ENCODE results near the gene TPP2.

Gene TPP2

GRCh38 chr13:102654756-102655155 lies 58.0 kb downstream of the TPP2 start:
- Histone ChIP-seq H3K36me3 (ENCODE audit: insufficient read depth, low read length) (peaks cover 22% of the 10 kb centered on the region), H3K9ac (ENCODE audit: low read depth, low read length) (no peak overlapping the region), H3K9me3 (ENCODE audit: control insufficient read depth, insufficient read depth, low read length) (no peaks in the 10 kb centered on the region), H3K4me1 (ENCODE audit: insufficient read depth, low read length) (no peaks in the 10 kb centered on the region)

GRCh38 chr13:102657630-102658029 lies 60.8 kb downstream of the TPP2 start:
- Histone ChIP-seq H3K9ac (ENCODE audit: low read depth, low read length) (no peak overlapping the region), H3K9me3 (ENCODE audit: control insufficient read depth, insufficient read depth, low read length) (no peaks in the 10 kb centered on the region), H3K36me3 (ENCODE audit: insufficient read depth, low read length) (peaks cover 30% of the 10 kb centered on the region), H3K4me1 (ENCODE audit: insufficient read depth, low read length) (no peaks in the 10 kb centered on the region)

GRCh38 chr13:102658660-102659059 lies 61.9 kb downstream of the TPP2 start:
- peaks cover 30% of the 10 kb centered on the region for H3K36me3 ChIP-seq (ENCODE audit: insufficient read depth, low read length)
- no peaks in the 10 kb centered on the region for H3K4me1 ChIP-seq (ENCODE audit: insufficient read depth, low read length)
- no peak overlapping the region for H3K9ac ChIP-seq (ENCODE audit: low read depth, low read length)
- no peaks in the 10 kb centered on the region for H3K9me3 ChIP-seq (ENCODE audit: control insufficient read depth, insufficient read depth, low read length)

GRCh38 chr13:102659168-102659713 lies 62.5 kb downstream of the TPP2 start:
- no peaks in the 10 kb centered on the region for H3K4me1 ChIP-seq (ENCODE audit: insufficient read depth, low read length)

GRCh38 chr13:102667023-102667422 lies 70.2 kb downstream of the TPP2 start:
- peaks cover 6% of the 10 kb centered on the region; the same call in 1 of the 2 replicates for H3K9me3 ChIP-seq (ENCODE audit: control insufficient read depth, insufficient read depth, low read length)
- H3K36me3 ChIP-seq (ENCODE audit: insufficient read depth, low read length): peaks cover 28% of the 10 kb centered on the region
- H3K9ac ChIP-seq (ENCODE audit: low read depth, low read length): no peak overlapping the region
- H3K4me1 ChIP-seq (ENCODE audit: insufficient read depth, low read length): no peaks in the 10 kb centered on the region

More at GRCh38 chr13:102659168-102659713, 62.5 kb downstream of the TPP2 start:
- Histone ChIP-seq H3K9me3 (ENCODE audit: control insufficient read depth, insufficient read depth, low read length) (no peaks in the 10 kb centered on the region), H3K9ac (ENCODE audit: low read depth, low read length) (no peak overlapping the region), H3K36me3 (ENCODE audit: insufficient read depth, low read length) (peaks cover 30% of the 10 kb centered on the region)

GRCh38 chr13:102667911-102668310 lies 71.1 kb downstream of the TPP2 start:
- Histone ChIP-seq H3K4me1 (ENCODE audit: insufficient read depth, low read length) (no peaks in the 10 kb centered on the region), H3K36me3 (ENCODE audit: insufficient read depth, low read length) (peaks cover 28% of the 10 kb centered on the region), H3K9ac (ENCODE audit: low read depth, low read length) (no peak overlapping the region), H3K9me3 (ENCODE audit: control insufficient read depth, insufficient read depth, low read length) (peaks cover 6% of the 10 kb centered on the region; the same call in 1 of the 2 replicates)

GRCh38 chr13:102670130-102670529 lies 73.3 kb downstream of the TPP2 start:
- Histone ChIP-seq H3K36me3 (ENCODE audit: insufficient read depth, low read length) (peaks cover 41% of the 10 kb centered on the region), H3K4me1 (ENCODE audit: insufficient read depth, low read length) (no peaks in the 10 kb centered on the region)

GRCh38 chr13:102675115-102675514 lies 78.3 kb downstream of the TPP2 start:
- Histone ChIP-seq H3K4me1 (ENCODE audit: insufficient read depth, low read length) (no peaks in the 10 kb centered on the region), H3K9me3 (ENCODE audit: control insufficient read depth, insufficient read depth, low read length) (peaks cover 3% of the 10 kb centered on the region; the same call in 1 of the 2 replicates), H3K9ac (ENCODE audit: low read depth, low read length) (no peak overlapping the region), H3K36me3 (ENCODE audit: insufficient read depth, low read length) (peaks cover 34% of the 10 kb centered on the region)

More at GRCh38 chr13:102670130-102670529, 73.3 kb downstream of the TPP2 start:
- Histone ChIP-seq H3K9ac (ENCODE audit: low read depth, low read length) (no peak overlapping the region), H3K9me3 (ENCODE audit: control insufficient read depth, insufficient read depth, low read length) (peaks cover 6% of the 10 kb centered on the region; the same call in 1 of the 2 replicates)

- peaks cover 4% of the 10 kb centered on the region; the same call in 1 of the 2 replicates for H3K9me3 ChIP-seq (ENCODE audit: control insufficient read depth, insufficient read depth, low read length)
- no peak overlapping the region for H3K9ac ChIP-seq (ENCODE audit: low read depth, low read length)
- H3K4me1 ChIP-seq (ENCODE audit: insufficient read depth, low read length): no peaks in the 10 kb centered on the region
- H3K36me3 ChIP-seq (ENCODE audit: insufficient read depth, low read length): peaks cover 30% of the 10 kb centered on the region
Observed at GRCh38 chr13:102677122-102677521, 80.3 kb downstream of the TPP2 start.

GRCh38 chr13:102678339-102679107 lies 81.7 kb downstream of the TPP2 start:
- Histone ChIP-seq H3K9ac (ENCODE audit: low read depth, low read length) (no peak overlapping the region), H3K36me3 (ENCODE audit: insufficient read depth, low read length) (peaks cover 26% of the 10 kb centered on the region), H3K9me3 (ENCODE audit: control insufficient read depth, insufficient read depth, low read length) (peaks cover 4% of the 10 kb centered on the region; the same call in 1 of the 2 replicates), H3K4me1 (ENCODE audit: insufficient read depth, low read length) (no peaks in the 10 kb centered on the region)

- H3K36me3 ChIP-seq (ENCODE audit: insufficient read depth, low read length): peaks cover 20% of the 10 kb centered on the region
- no peaks in the 10 kb centered on the region for H3K4me1 ChIP-seq (ENCODE audit: insufficient read depth, low read length)
- H3K9ac ChIP-seq (ENCODE audit: low read depth, low read length): no peak overlapping the region
- H3K9me3 ChIP-seq (ENCODE audit: control insufficient read depth, insufficient read depth, low read length): peaks cover 4% of the 10 kb centered on the region; the same call in 1 of the 2 replicates
Observed at GRCh38 chr13:102679449-102680132, 82.8 kb downstream of the TPP2 start.

GRCh38 chr13:102680133-102680717 lies 83.4 kb downstream of the TPP2 start:
- peaks cover 16% of the 10 kb centered on the region for H3K36me3 ChIP-seq (ENCODE audit: insufficient read depth, low read length)
- no peaks in the 10 kb centered on the region for H3K4me1 ChIP-seq (ENCODE audit: insufficient read depth, low read length)
- no peak overlapping the region for H3K9ac ChIP-seq (ENCODE audit: low read depth, low read length)
- H3K9me3 ChIP-seq (ENCODE audit: control insufficient read depth, insufficient read depth, low read length): peaks cover 4% of the 10 kb centered on the region; the same call in 1 of the 2 replicates

- Histone ChIP-seq H3K9me3 (ENCODE audit: control insufficient read depth, insufficient read depth, low read length) (peaks cover 4% of the 10 kb centered on the region; the same call in 1 of the 2 replicates), H3K9ac (ENCODE audit: low read depth, low read length) (no peak overlapping the region), H3K36me3 (ENCODE audit: insufficient read depth, low read length) (peaks cover 14% of the 10 kb centered on the region), H3K4me1 (ENCODE audit: insufficient read depth, low read length) (no peaks in the 10 kb centered on the region)
Observed at GRCh38 chr13:102680842-102681740, 84.3 kb downstream of the TPP2 start.
